KMS-11 (cell line): ENCODE results near the gene RAVER2.
"Not testable (repeated sequence)": the region's sequence is repeated elsewhere in the genome, so short reads cannot be mapped to it uniquely, and the experiment has no call there.

Experiments
- H2AFZ ChIP-seq: fragments of 200-600 bp; sonication (generic); 2 replicates; pipeline ENCODE4 v1.6.1; 2016; ENCODE audit warnings: antibody characterized with exemption, mixed run types, low read depth
- H3K27ac ChIP-seq: fragments of 200-600 bp; sonication (generic); 2 replicates; pipeline ENCODE4 v1.6.1; 2016; ENCODE audit warnings: mild to moderate bottlenecking, mixed run types
- H3K27me3 ChIP-seq: fragments of 200-600 bp; sonication (generic); 2 replicates; pipeline ENCODE4 v1.6.1; 2017; ENCODE audit warnings: mild to moderate bottlenecking, low read depth, mixed run types, moderate library complexity; ENCODE audit not compliant: insufficient read depth
- H3K36me3 ChIP-seq: fragments of 200-600 bp; sonication (generic); 2 replicates; pipeline ENCODE4 v1.6.1; 2017; ENCODE audit warnings: mild to moderate bottlenecking, mixed run types; ENCODE audit not compliant: insufficient read depth
- H3K4me1 ChIP-seq: fragments of 200-600 bp; sonication (generic); 2 replicates; pipeline ENCODE4 v1.6.1; 2016; ENCODE audit warnings: mild to moderate bottlenecking, low read depth, mixed run types; ENCODE audit not compliant: poor library complexity, severe bottlenecking
- H3K4me2 ChIP-seq: fragments of 200-600 bp; sonication (generic); 2 replicates; pipeline ENCODE4 v1.7.0; 2016; ENCODE audit warnings: mild to moderate bottlenecking, mixed run types
- H3K4me3 ChIP-seq: fragments of 200-600 bp; sonication (generic); IDR thresholded peaks from 2 replicates; pipeline ENCODE4 v1.6.1; 2017; ENCODE audit warnings: low read depth, low read length, mixed read lengths; ENCODE audit not compliant: insufficient read depth
- H3K79me2 ChIP-seq: fragments of 200-600 bp; sonication (generic); 2 replicates; pipeline ENCODE4 v1.6.1; 2016; ENCODE audit warnings: low read depth, mixed run types; ENCODE audit not compliant: insufficient read depth
- H3K9ac ChIP-seq: fragments of 200-600 bp; sonication (generic); 2 replicates; pipeline ENCODE4 v1.6.1; 2016; ENCODE audit warnings: mild to moderate bottlenecking, mixed run types
- H4K20me1 ChIP-seq: fragments of 200-600 bp; sonication (generic); 2 replicates; pipeline ENCODE4 v1.6.1; 2016; ENCODE audit warnings: mild to moderate bottlenecking, mixed run types; ENCODE audit not compliant: insufficient read depth
- CTCF ChIP-seq: fragments of 200-600 bp; sonication (generic); conservative IDR thresholded peaks from 2 replicates; pipeline ENCODE4 v1.6.1; 2017; ENCODE audit warnings: low read depth, mild to moderate bottlenecking, antibody characterized with exemption, low read length, moderate library complexity, mixed read lengths

RAVER2 gene

GRCh38 chr1:64727861-64728260 lies 17.0 kb upstream of the RAVER2 start:
- no peak overlapping the region for H3K4me2 ChIP-seq
- no peaks in the 10 kb centered on the region for H3K79me2 ChIP-seq
- no peak overlapping the region for H2AFZ ChIP-seq
- no peak overlapping the region for H3K9ac ChIP-seq
- no peak for TF ChIP-seq CTCF
- H3K4me1 ChIP-seq: no peaks in the 10 kb centered on the region
- H4K20me1 ChIP-seq: no peaks in the 10 kb centered on the region
- H3K27ac ChIP-seq: no peak overlapping the region
- H3K4me3 ChIP-seq: no peak overlapping the region
- no peaks in the 10 kb centered on the region for H3K27me3 ChIP-seq
- H3K36me3 ChIP-seq: no peaks in the 10 kb centered on the region

- Histone ChIP-seq H3K4me3 (no peak overlapping the region), H3K36me3 (no peaks in the 10 kb centered on the region), H3K27me3 (no peaks in the 10 kb centered on the region), H3K27ac (no peak overlapping the region), H3K9ac (no peak overlapping the region), H4K20me1 (no peaks in the 10 kb centered on the region), H3K4me2 (no peak overlapping the region), H2AFZ (no peak overlapping the region), H3K4me1 (no peaks in the 10 kb centered on the region), H3K79me2 (no peaks in the 10 kb centered on the region)
- TF ChIP-seq CTCF: no peak
Observed at GRCh38 chr1:64733581-64734286, 11.1 kb upstream of the RAVER2 start.

GRCh38 chr1:64734287-64734652 lies 10.6 kb upstream of the RAVER2 start:
- TF ChIP-seq CTCF: no peak
- H3K27me3 ChIP-seq: no peaks in the 10 kb centered on the region
- H4K20me1 ChIP-seq: no peaks in the 10 kb centered on the region
- H3K4me2 ChIP-seq: no peak overlapping the region
- no peaks in the 10 kb centered on the region for H3K36me3 ChIP-seq
- no peak overlapping the region for H3K27ac ChIP-seq
- H2AFZ ChIP-seq: no peak overlapping the region
- H3K9ac ChIP-seq: no peak overlapping the region
- no peaks in the 10 kb centered on the region for H3K4me1 ChIP-seq
- no peak overlapping the region for H3K4me3 ChIP-seq
- no peaks in the 10 kb centered on the region for H3K79me2 ChIP-seq

GRCh38 chr1:64740687-64741086 lies 4.2 kb upstream of the RAVER2 start:
- not testable (repeated sequence) for H3K27me3 ChIP-seq, H2AFZ ChIP-seq, H3K79me2 ChIP-seq, H3K4me1 ChIP-seq, H3K9ac ChIP-seq, H3K4me3 ChIP-seq, H3K36me3 ChIP-seq, H3K27ac ChIP-seq, H3K4me2 ChIP-seq, H4K20me1 ChIP-seq

GRCh38 chr1:64743954-64744491 lies 852 bp upstream of the RAVER2 start:
- TF ChIP-seq CTCF: no peak
- Histone ChIP-seq H3K4me1 (peaks cover 36% of the 10 kb centered on the region), H2AFZ (peak overlapping the region; percentile 91), H3K4me3 (peak overlapping the region; percentile 68), H3K27ac (peak overlapping the region; percentile 65), H3K36me3 (no peaks in the 10 kb centered on the region), H3K4me2 (peak overlapping the region; percentile 91), H3K79me2 (peaks cover 25% of the 10 kb centered on the region; the same call in 1 of the 2 replicates), H4K20me1 (0 out of 2 replicates have a peak, but pooled peaks cover 8% of the 10 kb centered on the region), H3K27me3 (no peaks in the 10 kb centered on the region), H3K9ac (peak overlapping the region; percentile 83)
